HG02852 (cell line): ENCODE results near the gene ATG14.
"Not testable (repeated sequence)": the region's sequence is repeated elsewhere in the genome, so short reads cannot be mapped to it uniquely, and the experiment has no call there.

ENCODE experiments used
- ATAC-seq: cut with Tn5 transposase; IDR thresholded peaks from one replicate; pipeline ENCODE4 v1.9.1; 2021; ENCODE audit warnings: mild to moderate bottlenecking, moderate library complexity; ENCODE audit not compliant: unreplicated experiment

The ATG14 gene

GRCh38 chr14:55388160-55388559 is 23.5 kb downstream of the ATG14 start:
- ATAC-seq = no peak

GRCh38 chr14:55387121-55387520 is 24.5 kb downstream of the ATG14 start:
- ATAC-seq = no peak

- no peak for ATAC-seq
These were observed 25.4 kb downstream of the ATG14 start for GRCh38 chr14:55386037-55386808.

GRCh38 chr14:55384536-55384935 is 27.1 kb downstream of the ATG14 start:
- ATAC-seq = no peak

GRCh38 chr14:55383541-55384140 is 28.0 kb downstream of the ATG14 start:
- ATAC-seq = no peak

- not testable (repeated sequence) for ATAC-seq
These were observed 28.6 kb downstream of the ATG14 start for GRCh38 chr14:55383056-55383466.

- no peak for ATAC-seq
These were observed 29.1 kb downstream of the ATG14 start for GRCh38 chr14:55382483-55382882.

- no peak for ATAC-seq
These were observed 30.1 kb downstream of the ATG14 start for GRCh38 chr14:55381561-55381960.

GRCh38 chr14:55381040-55381439 is 30.6 kb downstream of the ATG14 start:
- no peak for ATAC-seq

- ATAC-seq = no peak
These were observed 34.4 kb downstream of the ATG14 start for GRCh38 chr14:55377236-55377635.

- peak; percentile 17 for ATAC-seq
These were observed 36.9 kb downstream of the ATG14 start for GRCh38 chr14:55374771-55375170.

- ATAC-seq = peak; percentile 71
These were observed 37.6 kb downstream of the ATG14 start for GRCh38 chr14:55373784-55374705.

- no peak for ATAC-seq
These were observed 38.8 kb downstream of the ATG14 start for GRCh38 chr14:55372825-55373224.

GRCh38 chr14:55372423-55372822 is 39.2 kb downstream of the ATG14 start:
- no peak for ATAC-seq

GRCh38 chr14:55370883-55371455 is 40.7 kb downstream of the ATG14 start:
- no peak for ATAC-seq

GRCh38 chr14:55366271-55366670 is 45.4 kb downstream of the ATG14 start:
- no peak for ATAC-seq

GRCh38 chr14:55361190-55361589 is 50.4 kb downstream of the ATG14 start:
- ATAC-seq = no peak

- no peak for ATAC-seq
These were observed 52.3 kb downstream of the ATG14 start for GRCh38 chr14:55359307-55359706.

- ATAC-seq = no peak
These were observed 54.7 kb downstream of the ATG14 start for GRCh38 chr14:55356913-55357312.

GRCh38 chr14:55355922-55356321 is 55.7 kb downstream of the ATG14 start:
- ATAC-seq = no peak

- ATAC-seq = peak; percentile 82
These were observed 57.1 kb downstream of the ATG14 start for GRCh38 chr14:55354500-55354899.
